Peyer's patch (tissue), 4 donors: ENCODE results near the gene TFG. TPM values are rescaled to one million over a fixed set of nuclear protein-coding genes. Genes with fewer than 3 reads are reported as not detected.

Experiments
- DNase-seq, 3 donors: peaks; one replicate each; pipeline ENCODE4 v3.0.0-alpha.2; 2017 to 2019
- H3K27ac ChIP-seq, 4 donors: fragments of 200-600 bp; sonication (generic); one replicate each; pipeline ENCODE4 v1.5.1; 2016 to 2019
- H3K27me3 ChIP-seq, 2 donors: fragments of 200-600 bp; sonication (generic); one replicate each; pipeline ENCODE4 v1.5.1; 2019
- H3K36me3 ChIP-seq, 3 donors: fragments of 200-600 bp; sonication (generic); one replicate each; pipeline ENCODE4 v1.5.1; 2016 to 2019
- H3K4me1 ChIP-seq, 4 donors: fragments of 200-600 bp; sonication (generic); one replicate each; pipeline ENCODE4 v1.5.1; 2016 to 2019
- H3K4me3 ChIP-seq, 4 donors: fragments of 200-600 bp; sonication (generic); 1 replicate in 3 of 4; 2 replicates in 1 of 4; pipeline ENCODE4 v1.5.1; 2016 to 2019; ENCODE audit warnings: mild to moderate bottlenecking in 1 of 4
- H3K9me3 ChIP-seq, 4 donors: fragments of 200-600 bp; sonication (generic); one replicate each; pipeline ENCODE4 v1.5.1; 2016 to 2019; ENCODE audit warnings: mild to moderate bottlenecking in 1 of 4
- CTCF ChIP-seq, 6 experiments: fragments of 450-650 bp in 4 of 6; fragments of 200-600 bp in 2 of 6; sonication (generic) in 1 of 6; IDR thresholded peaks; one replicate each; pipeline ENCODE4 v1.5.1; 2017 to 2019; ENCODE audit warnings: antibody characterized with exemption in 6 of 6, mild to moderate bottlenecking in 3 of 6, moderate library complexity in 1 of 6
- POLR2A ChIP-seq, 2 donors: fragments of 450-650 bp; IDR thresholded peaks; one replicate each; pipeline ENCODE4 v1.5.1; 2017; ENCODE audit warnings: antibody characterized with exemption in 2 of 2, mild to moderate bottlenecking in 2 of 2, moderate library complexity in 2 of 2
- total RNA-seq, 4 donors: library from RNA; depleted of rRNA; stranded (reverse); fragments of >200 nt; gene quantifications; one replicate each; pipeline ENCODE4 v1.1.0, GENCODE V29; 2016

TFG gene
- total RNA-seq, 4 donors from 2014 or later: 75.1 to 188 (median 141) TPM

GRCh38 chr3:100710261-100710968 lies 1.1 kb downstream of the TFG start:
- TF ChIP-seq CTCF (IDR thresholded peaks at IDR 0.05) (peak in 4 of 6 experiments; percentile 18 to 73 (median 64)), POLR2A (IDR thresholded peaks at IDR 0.05) (peak; percentile 49 to 74)
- Histone ChIP-seq H3K9me3 (no peaks in the 10 kb centered on the region), H3K4me3 (peak overlapping the region; percentile 82 to 92 (median 86)), H3K36me3 (peaks cover 0 to 11% (median 0%) of the 10 kb centered on the region in 3 donors), H3K27ac (peak overlapping the region; percentile 89 to 99 (median 94)), H3K27me3 (no peaks in the 10 kb centered on the region), H3K4me1 (peaks cover 0 to 22% (median 0%) of the 10 kb centered on the region in 4 donors)
- DNase-seq: peak; percentile 44 to 89 (median 69)

GRCh38 chr3:100715176-100715575 lies 5.9 kb downstream of the TFG start:
- Histone ChIP-seq H3K27me3 (no peaks in the 10 kb centered on the region), H3K9me3 (no peaks in the 10 kb centered on the region), H3K36me3 (peaks cover 0 to 32% (median 0%) of the 10 kb centered on the region in 3 donors), H3K27ac (no peak overlapping the region), H3K4me3 (no peak overlapping the region), H3K4me1 (peaks cover 0 to 33% (median 0%) of the 10 kb centered on the region in 4 donors)
- no peak for TF ChIP-seq CTCF (IDR thresholded peaks at IDR 0.05)
- TF ChIP-seq POLR2A (IDR thresholded peaks at IDR 0.05): no peak
- no peak for DNase-seq

GRCh38 chr3:100717063-100717462 lies 7.8 kb downstream of the TFG start:
- peaks cover 0 to 18% (median 0%) of the 10 kb centered on the region in 4 donors for H3K4me1 ChIP-seq
- H3K27me3 ChIP-seq: no peaks in the 10 kb centered on the region
- no peak overlapping the region for H3K27ac ChIP-seq
- H3K9me3 ChIP-seq: no peaks in the 10 kb centered on the region
- H3K4me3 ChIP-seq: no peak overlapping the region
- TF ChIP-seq CTCF (IDR thresholded peaks at IDR 0.05) (no peak), POLR2A (IDR thresholded peaks at IDR 0.05) (no peak)
- DNase-seq: no peak
- peaks cover 0 to 51% (median 0%) of the 10 kb centered on the region in 3 donors for H3K36me3 ChIP-seq

GRCh38 chr3:100717637-100718487 lies 8.6 kb downstream of the TFG start:
- no peak for TF ChIP-seq POLR2A (IDR thresholded peaks at IDR 0.05)
- TF ChIP-seq CTCF (IDR thresholded peaks at IDR 0.05): no peak
- H3K36me3 ChIP-seq: peaks cover 0 to 58% (median 0%) of the 10 kb centered on the region in 3 donors
- no peaks in the 10 kb centered on the region for H3K9me3 ChIP-seq
- no peak overlapping the region for H3K27ac ChIP-seq
- no peak overlapping the region for H3K4me3 ChIP-seq
- peaks cover 0 to 18% (median 0%) of the 10 kb centered on the region in 4 donors for H3K4me1 ChIP-seq
- H3K27me3 ChIP-seq: no peaks in the 10 kb centered on the region
- no peak for DNase-seq

GRCh38 chr3:100719136-100719535 lies 9.8 kb downstream of the TFG start:
- peaks cover 0 to 63% (median 0%) of the 10 kb centered on the region in 3 donors for H3K36me3 ChIP-seq
- no peak overlapping the region for H3K27ac ChIP-seq

More at GRCh38 chr3:100719136-100719535, 9.8 kb downstream of the TFG start:
- no peaks in the 10 kb centered on the region for H3K9me3 ChIP-seq
- H3K4me1 ChIP-seq: peaks cover 0 to 18% (median 0%) of the 10 kb centered on the region in 4 donors
- H3K4me3 ChIP-seq: no peak overlapping the region
- DNase-seq: no peak
- TF ChIP-seq POLR2A (IDR thresholded peaks at IDR 0.05) (no peak), CTCF (IDR thresholded peaks at IDR 0.05) (no peak)
- no peaks in the 10 kb centered on the region for H3K27me3 ChIP-seq
